NCI-H146 treated with DMSO at 0.1 percent for 48 hours (cell line): Measurements from ENCODE around the gene ARF1.

Experiments used
- DNase-seq: peaks from one replicate; lab custom pipeline; 2025; ENCODE audit not compliant: unreplicated experiment; lab: John Stamatoyannopoulos, UW

The ARF1 gene

DNA sequence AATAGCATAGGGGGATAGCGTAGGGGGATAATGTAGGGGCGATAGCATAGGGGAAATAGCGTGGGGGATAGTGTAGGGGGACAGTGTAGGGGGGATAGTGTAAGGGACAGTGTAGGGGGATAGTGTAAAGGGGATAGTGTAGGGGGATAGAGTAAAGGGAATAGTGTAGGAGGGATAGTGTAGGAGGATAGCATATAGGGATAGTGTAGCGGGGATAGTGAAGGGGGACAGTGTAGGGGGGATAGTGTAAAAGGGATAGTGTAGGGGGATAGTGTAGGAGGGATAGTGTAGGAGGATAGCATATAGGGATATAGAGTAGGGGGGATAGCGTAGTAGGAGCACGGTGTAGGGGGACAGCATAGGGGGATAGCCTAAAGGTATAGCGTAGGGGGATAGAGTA is 14.1 kb upstream of the ARF1 start:
- no peak for DNase-seq

GRCh38 chr1:228070173-228070572 is 12.3 kb upstream of the ARF1 start:
- DNase-seq, result no peak

GRCh38 chr1:228070851-228071250 is 11.7 kb upstream of the ARF1 start:
- DNase-seq, result no peak

GRCh38 chr1:228071839-228072657 is 10.5 kb upstream of the ARF1 start:
- no peak for DNase-seq

DNA sequence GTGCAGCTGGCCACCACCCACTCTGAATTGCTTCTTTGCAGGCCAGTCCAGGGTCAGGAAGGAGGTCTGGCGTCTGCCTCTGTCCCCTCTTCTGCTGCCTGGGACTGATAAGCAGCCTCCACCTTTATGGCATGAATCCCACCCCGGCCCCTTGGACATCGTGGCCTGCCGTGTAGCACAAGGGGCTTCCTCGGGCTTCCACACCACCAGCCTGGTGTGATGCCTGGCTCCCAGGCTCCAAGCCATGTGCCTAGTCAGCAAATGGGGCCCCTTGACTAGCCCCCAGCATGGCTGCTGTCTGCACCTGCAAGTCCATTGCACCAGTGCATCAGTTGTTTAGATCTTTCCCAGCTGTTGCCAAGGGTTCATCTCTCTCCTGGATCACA is 9.9 kb upstream of the ARF1 start:
- DNase-seq, result no peak

DNA sequence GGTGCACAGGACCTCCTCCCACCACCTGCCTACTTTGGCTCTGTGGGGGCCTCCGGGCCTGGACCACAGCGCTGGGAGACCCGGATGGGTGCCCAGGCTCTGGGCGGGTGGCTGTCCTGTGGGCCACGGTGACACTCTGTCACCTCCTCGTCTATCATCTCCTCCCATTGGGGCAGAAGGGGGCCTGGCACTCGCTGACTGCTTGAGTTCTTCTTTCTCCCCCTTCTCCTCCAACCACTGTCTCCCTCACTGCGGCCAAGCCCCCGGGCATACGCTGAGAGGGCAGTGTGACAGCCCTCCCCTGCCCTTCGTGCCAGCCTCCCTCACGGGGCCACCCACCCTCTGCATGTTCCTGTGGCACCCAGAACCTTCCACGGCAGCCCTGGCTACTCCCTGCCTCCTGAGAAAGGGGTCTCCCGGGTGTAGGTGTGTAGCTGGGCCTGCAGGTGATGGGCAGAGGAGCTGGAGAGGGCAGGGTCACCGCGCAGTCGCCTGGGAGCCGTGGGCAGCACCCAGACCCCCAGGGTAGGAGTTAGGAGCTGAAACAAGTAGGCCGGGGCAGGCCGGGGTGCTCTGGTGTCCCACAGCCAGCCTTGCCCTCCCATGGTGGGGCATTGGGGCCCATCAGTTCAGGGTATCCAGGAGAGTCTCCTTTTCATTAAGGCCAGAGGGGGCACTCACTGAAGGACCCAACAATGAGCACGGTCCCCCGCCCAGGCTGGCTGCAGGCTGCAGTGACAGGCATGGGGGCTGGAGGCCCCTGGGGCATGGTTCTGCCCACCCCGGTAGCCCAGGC is 9.2 kb upstream of the ARF1 start:
- no peak for DNase-seq

DNA sequence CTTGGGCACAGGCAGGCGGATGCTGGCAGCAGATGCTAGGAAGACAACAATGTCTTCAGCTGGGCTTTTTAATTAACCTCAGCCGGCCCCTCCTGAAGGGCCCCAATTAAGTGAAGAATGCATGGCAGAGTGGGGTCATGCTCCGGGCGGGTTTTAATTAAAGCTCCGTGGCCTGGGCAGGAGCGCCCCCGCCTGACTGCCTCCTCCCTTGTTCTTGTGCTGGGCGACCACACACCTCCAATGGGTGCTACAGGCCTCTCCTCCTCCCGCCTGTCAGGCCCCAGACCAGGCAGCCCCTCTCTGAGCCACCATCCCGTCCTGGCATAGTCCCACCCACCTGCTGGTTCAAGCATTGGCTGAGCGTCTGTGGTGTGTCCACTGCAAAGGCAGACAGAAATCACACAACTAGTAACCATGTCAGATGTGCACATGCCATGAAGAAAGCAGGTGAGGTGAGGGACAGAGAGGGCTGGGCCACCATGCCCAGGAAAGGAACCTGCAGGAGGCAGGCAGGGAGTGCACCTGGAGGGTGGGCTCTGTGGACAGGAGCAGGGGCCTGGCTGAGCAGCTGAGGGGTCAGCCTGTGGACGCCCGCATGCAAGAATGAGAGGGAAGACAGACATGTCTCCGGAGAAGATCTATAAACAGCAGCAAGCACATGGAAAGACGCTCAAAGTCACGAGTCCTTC is 8.5 kb upstream of the ARF1 start:
- DNase-seq, result peak; percentile 29

- DNase-seq, result no peak
These were observed 7.4 kb upstream of the ARF1 start for GRCh38 chr1:228074954-228075730.

DNA sequence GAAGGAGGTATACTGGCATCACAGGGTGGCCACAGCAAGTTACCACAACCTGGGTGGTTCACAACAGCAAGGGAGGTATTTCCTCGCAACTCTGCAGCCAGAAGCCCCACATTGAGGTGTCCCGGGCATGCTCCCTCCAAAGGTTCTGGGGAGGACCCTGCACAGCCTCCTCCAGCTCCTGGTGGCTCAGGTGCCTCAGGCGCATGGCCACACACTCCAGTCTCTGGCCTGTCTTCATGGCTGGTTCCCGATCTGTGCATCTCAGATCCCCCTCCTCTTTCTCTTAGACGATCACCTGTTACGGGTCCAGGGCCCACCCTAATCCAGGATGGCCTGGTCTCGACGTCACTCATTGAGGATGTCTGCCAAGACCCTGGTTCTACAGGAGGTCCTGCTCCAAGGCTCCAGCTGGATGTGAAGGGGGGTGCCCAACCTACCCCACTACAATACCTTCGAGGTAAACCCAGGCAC is 6.7 kb upstream of the ARF1 start:
- no peak for DNase-seq

- DNase-seq, result no peak
These were observed 5.6 kb upstream of the ARF1 start for GRCh38 chr1:228076796-228077430.

GRCh38 chr1:228077565-228078330 is 4.8 kb upstream of the ARF1 start:
- no peak for DNase-seq

- DNase-seq, result no peak
These were observed 3.5 kb upstream of the ARF1 start for GRCh38 chr1:228079013-228079412.

- DNase-seq, result no peak
These were observed 2.8 kb upstream of the ARF1 start for GRCh38 chr1:228079601-228080263.

DNA sequence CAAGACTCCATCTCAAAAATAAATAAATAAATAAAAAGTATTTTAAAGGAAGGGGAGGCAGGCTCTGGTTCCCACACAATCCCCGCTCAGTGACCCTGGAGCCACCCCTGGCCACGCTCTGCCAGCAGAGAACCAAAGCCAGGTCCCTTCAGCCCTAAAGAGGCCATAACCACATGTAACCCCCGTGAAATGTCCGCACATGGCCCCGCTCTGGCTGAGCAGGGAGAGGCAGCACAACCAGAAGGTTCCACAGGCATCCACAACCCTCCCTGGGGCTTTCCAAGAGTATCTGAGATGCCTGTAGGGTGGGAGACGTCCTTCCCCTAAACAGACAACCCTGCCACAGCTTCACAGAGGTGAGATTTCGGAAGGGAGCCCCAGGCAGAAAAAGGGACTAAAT is 1.4 kb upstream of the ARF1 start:
- DNase-seq, result no peak

GRCh38 chr1:228081578-228082213 is 812 bp upstream of the ARF1 start:
- peak; percentile 15 for DNase-seq

DNA sequence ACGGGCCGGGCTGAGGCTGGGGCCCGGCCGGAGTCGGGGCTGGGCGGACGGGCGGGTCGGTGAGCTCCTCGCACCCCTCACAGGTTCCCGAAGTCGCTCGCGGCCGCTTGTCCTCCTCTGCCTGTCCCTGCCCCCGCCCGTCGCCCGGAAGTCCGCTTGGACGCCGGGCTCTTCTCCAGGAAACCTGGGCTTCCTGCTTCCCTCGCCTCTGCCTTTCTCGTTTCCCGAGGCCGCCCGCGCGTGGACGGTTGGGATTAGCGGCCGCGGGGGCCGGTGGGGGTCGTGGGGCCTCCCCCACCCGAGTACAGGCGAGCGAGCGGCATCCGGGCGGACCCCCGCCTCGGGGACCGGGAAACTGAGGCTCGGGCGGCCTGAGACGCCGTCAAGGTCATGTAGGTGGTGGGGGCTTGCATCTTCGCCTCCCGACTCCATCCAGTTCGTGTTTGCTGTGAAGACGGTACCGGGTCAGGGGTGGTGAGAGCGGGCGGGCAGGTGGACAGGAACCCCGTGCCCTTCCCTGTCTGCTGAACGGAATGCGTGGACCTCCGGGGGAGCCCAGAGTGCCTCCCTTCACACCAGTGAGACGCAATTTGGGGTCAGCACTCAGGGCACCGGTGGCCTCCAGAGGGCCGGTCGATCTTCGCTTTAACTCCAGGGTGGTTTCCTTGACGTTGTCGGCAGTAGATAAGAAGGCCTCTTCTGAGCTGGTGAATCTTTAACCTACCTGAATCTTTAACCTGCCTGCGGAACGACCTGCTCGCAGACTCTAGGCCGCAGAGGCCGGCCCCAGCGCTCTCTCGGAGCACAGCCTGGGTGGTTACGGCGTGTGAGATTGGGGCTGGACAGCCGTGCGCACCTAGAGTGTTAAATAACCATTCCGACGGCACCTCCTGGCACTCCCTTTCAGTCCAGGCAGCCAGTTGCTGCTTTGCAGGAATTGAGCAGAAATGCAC is 686 bp downstream of the ARF1 start:
- no peak for DNase-seq

GRCh38 chr1:228083871-228084278 is 1.4 kb downstream of the ARF1 start:
- no peak for DNase-seq

DNA sequence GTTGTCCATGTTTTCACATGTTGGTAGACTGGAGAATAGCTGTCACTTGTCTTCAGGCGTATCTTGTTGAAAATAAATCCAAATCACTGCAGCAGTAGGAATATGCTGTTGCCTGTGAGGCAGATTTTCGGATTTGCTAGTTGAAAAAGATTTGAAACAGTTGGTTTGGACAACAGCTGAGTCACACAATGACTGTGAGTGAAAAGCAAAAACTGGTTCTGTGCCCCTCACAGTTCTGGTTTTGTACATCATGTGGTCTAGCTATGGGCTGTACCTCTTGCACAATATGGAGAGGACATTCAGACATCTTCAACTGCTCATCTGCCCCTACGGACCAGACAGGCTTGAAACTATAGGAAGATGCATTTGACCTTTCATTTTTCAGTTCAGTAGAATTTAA is 1.8 kb downstream of the ARF1 start:
- DNase-seq, result no peak
